Activated CD8-positive, alpha-beta T cell treated with anti-CD3 and anti-CD28 coated beads, Interleukin-2, amount 10 ng/mL, durations not matched to agents 7 days and 5 days (primary cell): ENCODE results near the gene TFB1M. TPM values are rescaled to one million over a fixed set of nuclear protein-coding genes. Genes with fewer than 3 reads are reported as not detected.
"Not testable (repeated sequence)": the region's sequence is repeated elsewhere in the genome, so short reads cannot be mapped to it uniquely, and the experiment has no call there.

Source experiments
- ATAC-seq: fragments of 150-1000 bp; cut with Tn5 transposase; one replicate; pipeline ENCODE4 v1.10.0; 2021; ENCODE audit warnings: moderate library complexity
- CTCF ChIA-PET: fragments of 350-600 bp; sonication (Branson Sonifier 250); formaldehyde crosslinking; loops from one replicate; lab custom pipeline; 2021; ENCODE audit warnings: antibody characterized with exemption; lab: Charles Lee
- POLR2A ChIA-PET: fragments of 350-600 bp; sonication (Branson Sonifier 250); formaldehyde crosslinking; loops from one replicate; lab custom pipeline; 2021; ENCODE audit warnings: antibody characterized with exemption; lab: Charles Lee
- DNase-seq: peaks from one replicate; pipeline ENCODE4 v3.0.0-alpha.2; 2020
- H3K27ac Mint-ChIP-seq: one replicate; pipeline ENCODE4 v1.8.0; 2021; ENCODE audit warnings: mild to moderate bottlenecking, mixed read lengths
- H3K27me3 Mint-ChIP-seq: one replicate; pipeline ENCODE4 v1.8.0; 2021; ENCODE audit warnings: low read depth, mixed read lengths
- H3K36me3 Mint-ChIP-seq: one replicate; pipeline ENCODE4 v1.8.0; 2021; ENCODE audit warnings: low read depth, mixed read lengths
- H3K4me1 Mint-ChIP-seq: one replicate; pipeline ENCODE4 v1.8.0; 2021; ENCODE audit warnings: low read depth, mixed read lengths
- H3K4me3 Mint-ChIP-seq: one replicate; pipeline ENCODE4 v1.8.0; 2021; ENCODE audit warnings: mild to moderate bottlenecking, mixed read lengths
- H3K9me3 Mint-ChIP-seq: one replicate; pipeline ENCODE4 v1.8.0; 2022; ENCODE audit warnings: mixed read lengths; ENCODE audit not compliant: insufficient read depth
- total RNA-seq, 2 experiments: library from RNA; stranded (reverse); gene quantifications; one replicate each; pipeline ENCODE4 v1.2.3, GENCODE V29; 2021

Gene TFB1M
- total RNA-seq, 2 experiments from 2014 or later: 34.9 to 35.1 TPM

DNA sequence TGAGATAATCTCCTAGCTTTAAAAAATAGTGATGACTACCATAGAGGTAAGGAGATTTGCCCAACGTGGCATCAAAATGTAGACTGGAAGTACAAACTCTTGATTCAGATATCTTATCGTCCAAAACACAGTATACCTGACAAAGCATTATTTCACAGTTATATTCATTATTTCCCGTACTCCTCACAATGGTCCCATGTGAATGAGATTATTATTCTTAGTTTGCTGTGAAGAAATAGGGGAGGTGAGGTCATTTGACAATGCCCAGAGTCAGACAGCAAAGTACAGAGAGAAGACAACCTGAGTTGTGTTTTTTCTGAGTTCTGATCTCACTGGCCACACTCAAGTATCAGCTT lies 1.2 kb upstream of the TFB1M start:
- no peak for ATAC-seq
- ChIA-PET CTCF (interaction anchor here (1.4 to 5.4 kb wide), 11 partner anchors 9 to 640 kb away, joined by 3 to 40 read pairs (median 5); no protein-coding TSS in a partner anchor), POLR2A (interaction anchor here (0.5 to 1.5 kb wide), 4 partner anchors 103 to 1705 kb away, joined by 3 to 5 read pairs (median 4); no protein-coding TSS in a partner anchor)
- peaks cover 24% of the 10 kb centered on the region for H3K36me3 Mint-ChIP-seq
- peaks cover 35% of the 10 kb centered on the region for H3K4me1 Mint-ChIP-seq
- no peak for DNase-seq
- no peaks in the 10 kb centered on the region for H3K9me3 Mint-ChIP-seq
- peak overlapping the region; percentile 98 for H3K4me3 Mint-ChIP-seq
- H3K27me3 Mint-ChIP-seq: peaks cover 5% of the 10 kb centered on the region
- H3K27ac Mint-ChIP-seq: peak overlapping the region; percentile 97

DNA sequence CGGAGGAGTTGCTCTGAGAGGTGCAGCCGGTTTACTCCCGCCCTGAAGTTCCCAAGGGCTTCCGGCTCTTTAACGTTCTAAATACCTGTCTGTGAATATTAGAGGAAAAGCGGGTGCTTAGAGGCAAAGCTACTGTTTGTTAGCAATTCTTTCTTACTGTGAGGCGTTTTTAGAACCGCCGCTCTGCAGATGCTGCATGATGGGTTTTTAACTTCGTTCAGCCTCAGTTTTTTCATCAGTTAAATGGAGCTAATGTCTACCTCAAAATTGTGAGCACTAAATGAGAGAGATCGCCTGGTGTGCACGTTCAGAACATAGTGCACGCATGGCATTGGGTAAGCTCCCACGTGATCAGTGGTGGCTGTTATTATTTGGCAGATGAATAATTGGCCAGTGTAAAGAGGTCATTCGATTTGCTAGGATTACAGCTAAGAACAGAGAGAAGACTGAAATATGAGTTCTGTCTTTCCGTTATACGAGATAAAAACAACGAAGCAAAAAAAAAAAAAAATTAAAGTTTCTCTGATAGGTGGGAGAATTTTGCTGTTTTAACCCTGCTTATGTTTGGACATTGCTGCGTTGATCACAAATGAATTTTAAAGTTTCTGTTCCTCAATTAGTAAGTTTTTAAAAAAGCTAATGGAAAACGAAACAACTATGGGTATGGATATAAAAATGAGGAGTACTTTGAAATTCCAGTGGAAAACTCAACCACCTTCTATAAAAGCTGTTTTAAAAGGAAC lies 660 bp upstream of the TFB1M start:
- peak; percentile 75 for DNase-seq
- peak overlapping the region; percentile 97 for H3K27ac Mint-ChIP-seq
- ChIA-PET POLR2A (interaction anchor here (0.5 to 1.5 kb wide), 4 partner anchors 103 to 1706 kb away, joined by 3 to 5 read pairs (median 4); no protein-coding TSS in a partner anchor), CTCF (interaction anchor here (1.4 to 5.4 kb wide), 11 partner anchors 9 to 639 kb away, joined by 3 to 40 read pairs (median 5); no protein-coding TSS in a partner anchor)
- peak overlapping the region; percentile 98 for H3K4me3 Mint-ChIP-seq
- no peaks in the 10 kb centered on the region for H3K9me3 Mint-ChIP-seq
- H3K27me3 Mint-ChIP-seq: peaks cover 5% of the 10 kb centered on the region
- H3K36me3 Mint-ChIP-seq: peaks cover 28% of the 10 kb centered on the region
- peaks cover 38% of the 10 kb centered on the region for H3K4me1 Mint-ChIP-seq
- ATAC-seq: peak; percentile 47

- no peaks in the 10 kb centered on the region for H3K9me3 Mint-ChIP-seq
- peak overlapping the region; percentile 97 for H3K27ac Mint-ChIP-seq
- ChIA-PET CTCF (interaction anchor here (1.6 to 2.2 kb wide), 3 partner anchors 136 to 386 kb away, joined by 4 to 7 read pairs (median 5); no protein-coding TSS in a partner anchor), POLR2A (interaction anchor here (0.6 to 1.3 kb wide), 4 partner anchors 9 to 382 kb away, joined by 3 to 4 read pairs (median 3); no protein-coding TSS in a partner anchor)
- DNase-seq (no peak), ATAC-seq (peak; percentile 28)
- H3K4me1 Mint-ChIP-seq: peaks cover 36% of the 10 kb centered on the region
- H3K4me3 Mint-ChIP-seq: peak overlapping the region; percentile 98
- peaks cover 1% of the 10 kb centered on the region for H3K27me3 Mint-ChIP-seq
- peaks cover 32% of the 10 kb centered on the region for H3K36me3 Mint-ChIP-seq
Observed at GRCh38 chr6:155313602-155314091, 637 bp downstream of the TFB1M start.

DNA sequence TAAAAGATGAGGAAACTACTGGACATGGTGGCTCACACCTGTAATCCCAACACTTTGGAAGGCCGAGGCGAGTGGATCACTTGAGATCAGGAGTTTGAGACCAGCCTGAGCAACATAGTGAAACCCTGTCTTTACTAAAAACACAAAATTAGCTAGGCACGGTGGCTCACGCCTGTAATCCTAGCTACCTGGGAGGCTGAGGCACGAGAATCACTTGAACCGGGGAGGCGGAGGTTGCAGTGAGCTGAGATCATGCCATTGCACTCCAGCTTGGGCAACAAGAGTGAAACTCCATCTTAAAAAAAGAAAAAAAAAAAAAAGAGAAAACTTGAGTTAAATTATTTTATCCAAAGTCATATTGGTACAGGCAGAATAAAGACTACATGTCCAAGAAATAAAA lies 1.3 kb downstream of the TFB1M start:
- peaks cover 37% of the 10 kb centered on the region for H3K36me3 Mint-ChIP-seq
- CTCF ChIA-PET: interaction anchor here (1.6 to 2.2 kb wide), 2 partner anchors 136 to 385 kb away, joined by 5 to 7 read pairs; no protein-coding TSS in a partner anchor
- not testable (repeated sequence) for H3K27me3 Mint-ChIP-seq, DNase-seq, H3K9me3 Mint-ChIP-seq, ATAC-seq
- peak overlapping the region; percentile 97 for H3K27ac Mint-ChIP-seq
- H3K4me1 Mint-ChIP-seq: peaks cover 36% of the 10 kb centered on the region
- POLR2A ChIA-PET: interaction anchor here (0.8 to 1.3 kb wide), 3 partner anchors 10 to 382 kb away, joined by 3 to 4 read pairs (median 3); no protein-coding TSS in a partner anchor
- peak overlapping the region; percentile 98 for H3K4me3 Mint-ChIP-seq

DNA sequence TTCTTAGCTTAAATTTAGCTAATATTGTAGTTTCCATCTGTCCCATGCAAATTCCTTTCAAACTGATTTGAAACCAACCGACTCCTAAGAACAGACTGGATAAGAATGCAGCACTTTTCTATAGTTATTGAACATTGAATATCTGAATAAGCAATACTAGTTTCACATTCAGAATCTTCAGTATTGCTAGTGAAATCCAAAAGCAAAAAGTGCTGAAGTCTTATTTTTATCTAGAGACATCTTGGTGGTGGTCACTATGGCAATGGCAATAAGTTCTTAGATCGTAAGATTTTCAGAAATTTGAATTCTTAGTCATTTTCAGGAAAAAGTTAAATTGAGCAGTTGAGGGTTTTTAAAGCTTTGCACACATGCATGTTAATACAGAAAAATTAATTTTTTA lies 2.7 kb downstream of the TFB1M start:
- DNase-seq (no peak), ATAC-seq (no peak)
- no peak overlapping the region for H3K27ac Mint-ChIP-seq
- ChIA-PET POLR2A (no interaction called here), CTCF (no interaction called here)
- peaks cover 45% of the 10 kb centered on the region for H3K36me3 Mint-ChIP-seq
- peaks cover 36% of the 10 kb centered on the region for H3K4me1 Mint-ChIP-seq
- no peak overlapping the region for H3K4me3 Mint-ChIP-seq
- no peaks in the 10 kb centered on the region for H3K27me3 Mint-ChIP-seq
- H3K9me3 Mint-ChIP-seq: no peaks in the 10 kb centered on the region

DNA sequence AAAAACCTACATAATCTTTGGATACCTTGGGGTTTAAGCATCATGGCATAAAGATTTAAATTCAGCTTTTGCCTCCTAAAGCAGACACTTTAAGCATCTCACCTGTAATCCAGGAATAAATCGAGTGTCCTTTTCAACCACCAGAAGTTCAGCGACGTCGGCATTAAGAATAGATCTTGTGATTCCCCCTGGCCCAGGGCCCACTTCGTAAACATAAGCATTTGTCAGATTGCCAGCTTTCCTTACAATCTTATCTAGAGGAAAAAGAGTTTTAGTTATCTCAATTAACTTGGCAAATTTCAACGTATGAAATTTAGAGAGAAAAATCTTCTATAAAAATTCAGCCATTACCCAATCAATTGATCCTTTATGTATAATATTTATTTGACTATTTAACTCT lies 3.2 kb downstream of the TFB1M start:
- ATAC-seq (no peak), DNase-seq (no peak)
- Mint-ChIP-seq H3K4me3 (no peak overlapping the region), H3K27me3 (no peaks in the 10 kb centered on the region), H3K27ac (no peak overlapping the region), H3K9me3 (no peaks in the 10 kb centered on the region), H3K4me1 (peaks cover 35% of the 10 kb centered on the region), H3K36me3 (peaks cover 50% of the 10 kb centered on the region)
- ChIA-PET POLR2A (no interaction called here), CTCF (no interaction called here)

GRCh38 chr6:155310596-155310995 lies 3.7 kb downstream of the TFB1M start:
- Mint-ChIP-seq H3K9me3 (no peaks in the 10 kb centered on the region), H3K27me3 (no peaks in the 10 kb centered on the region), H3K4me3 (no peak overlapping the region), H3K4me1 (peaks cover 35% of the 10 kb centered on the region), H3K27ac (no peak overlapping the region), H3K36me3 (peaks cover 51% of the 10 kb centered on the region)
- DNase-seq: no peak
- no peak for ATAC-seq
- ChIA-PET POLR2A (no interaction called here), CTCF (no interaction called here)

DNA sequence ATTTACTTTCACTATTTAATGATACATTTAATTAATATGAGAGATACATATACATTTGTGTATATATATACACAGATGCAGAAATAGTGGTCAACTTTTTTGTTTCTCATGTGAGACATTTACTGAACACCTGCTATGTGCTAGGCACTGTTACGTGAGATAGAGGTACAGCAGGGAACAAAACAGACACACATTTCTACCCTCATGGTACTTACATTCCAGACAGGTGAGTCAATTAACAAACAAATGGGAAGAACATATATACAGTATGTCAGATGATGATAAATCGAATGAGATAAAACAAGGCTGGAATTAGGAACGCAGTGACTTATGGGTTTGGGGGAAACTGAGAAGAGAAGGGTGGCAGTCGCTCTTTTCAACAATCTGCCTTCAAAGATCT lies 5.1 kb downstream of the TFB1M start:
- no peak for ATAC-seq
- DNase-seq: no peak
- H3K4me1 Mint-ChIP-seq: peaks cover 26% of the 10 kb centered on the region
- POLR2A ChIA-PET: no interaction called here
- CTCF ChIA-PET: no interaction called here
- no peaks in the 10 kb centered on the region for H3K9me3 Mint-ChIP-seq
- H3K27ac Mint-ChIP-seq: no peak overlapping the region
- H3K27me3 Mint-ChIP-seq: no peaks in the 10 kb centered on the region
- peaks cover 58% of the 10 kb centered on the region for H3K36me3 Mint-ChIP-seq
- H3K4me3 Mint-ChIP-seq: no peak overlapping the region

- no peaks in the 10 kb centered on the region for H3K27me3 Mint-ChIP-seq
- peaks cover 11% of the 10 kb centered on the region for H3K4me1 Mint-ChIP-seq
- no peak overlapping the region for H3K4me3 Mint-ChIP-seq
- DNase-seq (peak; percentile 28), ATAC-seq (peak; percentile 68)
- H3K9me3 Mint-ChIP-seq: no peaks in the 10 kb centered on the region
- no peak overlapping the region for H3K27ac Mint-ChIP-seq
- peaks cover 57% of the 10 kb centered on the region for H3K36me3 Mint-ChIP-seq
- ChIA-PET CTCF (interaction anchor here (0.9 to 1.4 kb wide), 4 partner anchors 9 to 439 kb away, joined by 3 to 5 read pairs (median 4); no protein-coding TSS in a partner anchor), POLR2A (no interaction called here)
Observed at GRCh38 chr6:155306958-155307357, 7.3 kb downstream of the TFB1M start.

GRCh38 chr6:155303361-155303870 lies 10.9 kb downstream of the TFB1M start:
- Mint-ChIP-seq H3K4me1 (no peaks in the 10 kb centered on the region), H3K36me3 (peaks cover 47% of the 10 kb centered on the region), H3K27ac (no peak overlapping the region), H3K4me3 (no peak overlapping the region), H3K9me3 (no peaks in the 10 kb centered on the region), H3K27me3 (no peaks in the 10 kb centered on the region)
- POLR2A ChIA-PET: interaction anchor here (0.8 kb wide), 1 partner anchor 10 kb away, joined by 3 read pairs; no protein-coding TSS in a partner anchor
- DNase-seq (no peak), ATAC-seq (no peak)
- CTCF ChIA-PET: interaction anchor here (0.8 to 1.5 kb wide), 3 partner anchors 12 to 126 kb away, joined by 3 to 4 read pairs (median 4); no protein-coding TSS in a partner anchor

DNA sequence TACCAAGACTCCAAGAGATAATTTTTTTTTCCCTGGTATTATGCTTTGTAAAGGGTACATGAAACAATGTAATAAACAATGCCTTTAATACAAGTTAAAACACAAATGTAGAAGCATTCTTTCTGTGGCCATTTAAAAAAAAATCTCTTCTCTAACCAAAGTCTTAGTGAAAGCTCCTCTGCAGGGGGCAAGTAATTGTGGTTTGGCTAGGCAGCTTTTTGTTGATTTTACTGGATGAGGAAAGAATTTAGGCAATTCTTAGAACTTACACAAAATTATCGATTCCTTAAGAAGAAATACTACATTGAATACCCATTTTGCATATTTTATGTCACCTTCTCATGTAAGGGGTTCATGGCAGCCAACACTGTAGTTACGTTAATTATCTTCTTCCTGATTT lies 12.4 kb downstream of the TFB1M start:
- no peak overlapping the region for H3K27ac Mint-ChIP-seq
- H3K4me1 Mint-ChIP-seq: peaks cover 4% of the 10 kb centered on the region
- ATAC-seq: no peak

More for the DNA sequence above, 12.4 kb downstream of the TFB1M start:
- ChIA-PET POLR2A (no interaction called here), CTCF (interaction anchor here (1.0 kb wide), 1 partner anchor 123 kb away, joined by 3 read pairs; no protein-coding TSS in a partner anchor)
- Mint-ChIP-seq H3K27me3 (no peaks in the 10 kb centered on the region), H3K4me3 (no peak overlapping the region), H3K9me3 (no peaks in the 10 kb centered on the region), H3K36me3 (peaks cover 44% of the 10 kb centered on the region)
- no peak for DNase-seq
